Measurements from ENCODE around the gene ZBTB39.
"Not testable (repeated sequence)": the region's sequence is repeated elsewhere in the genome, so short reads cannot be mapped to it uniquely, and the experiment has no call there.

The ZBTB39 gene

DNA sequence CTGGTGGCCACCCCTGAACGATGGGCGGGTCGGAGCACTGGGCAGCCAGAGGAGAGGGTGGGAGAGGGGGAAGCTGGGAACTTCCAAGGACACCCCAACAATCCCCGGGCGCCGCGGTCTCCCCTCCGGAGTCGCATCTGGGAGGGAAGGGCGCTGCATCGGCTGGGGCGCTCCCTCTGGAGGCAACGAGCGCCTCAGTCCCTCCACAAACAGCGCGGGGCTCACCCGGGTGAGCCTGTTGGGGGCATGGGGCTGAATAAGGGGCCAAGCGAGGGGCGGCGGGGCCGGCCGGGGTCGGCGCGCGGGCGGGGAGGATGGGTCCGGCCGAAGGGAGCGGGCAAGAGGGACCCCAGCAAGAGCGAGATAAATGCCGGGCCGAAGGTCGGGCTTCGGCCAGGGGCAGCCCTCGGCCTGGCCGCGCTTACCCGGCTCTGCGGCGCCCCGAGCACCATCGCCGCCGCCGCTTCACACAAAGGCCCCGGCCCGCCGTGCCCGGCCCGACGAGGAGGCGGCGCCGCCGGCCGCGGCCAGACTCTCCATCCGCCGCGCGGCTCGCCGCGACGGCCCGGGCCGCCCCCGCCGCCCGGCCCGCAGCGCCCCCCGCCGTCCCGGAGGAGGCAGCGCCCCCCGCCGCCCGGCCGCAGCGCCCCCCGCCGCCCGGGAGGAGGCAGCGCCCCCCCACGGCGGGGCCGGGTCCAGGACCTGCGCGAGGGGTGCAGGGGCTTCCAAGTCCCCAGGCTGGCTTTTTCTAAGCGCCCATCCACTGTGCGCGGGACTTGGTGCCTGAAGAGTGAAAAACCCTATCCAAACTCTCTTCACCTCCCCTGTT lies at the start of gene ZBTB39:
TSS of gene ZBTB39 (minus strand) at position 567 of the 829 bp plus-strand sequence. CDS start 1,629 bp downstream, outside the sequence.
- peak; percentile 47 for DNase-seq (ENCODE audit: low read depth)

GRCh38 chr12:57055824-57056223 lies 49.5 kb upstream of the ZBTB39 start:
- no peak for DNase-seq (ENCODE audit: low read depth)

- not testable (repeated sequence) for DNase-seq (ENCODE audit: low read depth)
Measured at GRCh38 chr12:57053901-57054300, 47.6 kb upstream of the ZBTB39 start.

DNA sequence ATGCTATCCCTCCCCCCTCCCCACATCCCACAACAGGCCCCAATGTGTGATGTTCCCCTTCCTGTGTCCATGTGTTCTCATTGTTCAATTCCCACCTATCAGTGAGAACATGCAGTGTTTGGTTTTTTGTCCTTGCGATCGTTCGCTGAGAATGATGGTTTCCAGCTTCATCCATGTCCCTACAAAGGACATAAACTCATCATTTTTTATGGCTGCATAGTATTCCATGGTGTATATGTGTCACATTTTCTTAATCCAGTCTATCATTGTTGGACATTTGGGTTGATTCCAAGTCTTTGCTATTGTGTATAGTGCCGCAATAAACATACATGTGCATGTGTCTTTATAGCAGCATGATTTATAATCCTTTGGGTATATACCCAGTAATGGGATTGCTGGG lies 46.8 kb upstream of the ZBTB39 start:
- DNase-seq (ENCODE audit: low read depth), result not testable (repeated sequence)

- no peak for DNase-seq (ENCODE audit: low read depth)
Measured at GRCh38 chr12:57051011-57051410, 44.7 kb upstream of the ZBTB39 start.

DNA sequence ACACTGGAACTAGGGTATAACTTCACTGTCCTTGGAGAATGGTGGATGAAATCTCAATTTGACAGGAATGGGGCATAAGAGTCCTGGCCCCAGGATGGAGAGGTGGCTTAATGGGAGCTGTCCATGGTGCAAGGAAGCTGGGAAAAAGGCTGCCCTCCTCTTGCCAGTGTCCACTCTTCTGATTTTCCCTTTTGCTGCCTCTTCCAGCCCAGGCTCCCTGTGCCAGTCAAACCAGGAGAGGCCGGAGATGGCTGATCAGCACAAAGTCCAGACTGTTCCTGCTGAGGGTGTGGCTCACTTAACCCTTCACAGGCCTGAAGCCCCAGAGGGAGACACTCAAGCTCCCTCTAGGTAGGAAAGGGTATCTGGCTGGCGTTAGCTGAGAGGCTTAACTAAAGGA lies 43.5 kb upstream of the ZBTB39 start, which contains the start of gene MYO1A:
TSS of gene MYO1A (minus strand) at position 240 of the 400 bp plus-strand sequence. CDS start 1,806 bp downstream, outside the sequence.
- DNase-seq (ENCODE audit: low read depth), result no peak

DNA sequence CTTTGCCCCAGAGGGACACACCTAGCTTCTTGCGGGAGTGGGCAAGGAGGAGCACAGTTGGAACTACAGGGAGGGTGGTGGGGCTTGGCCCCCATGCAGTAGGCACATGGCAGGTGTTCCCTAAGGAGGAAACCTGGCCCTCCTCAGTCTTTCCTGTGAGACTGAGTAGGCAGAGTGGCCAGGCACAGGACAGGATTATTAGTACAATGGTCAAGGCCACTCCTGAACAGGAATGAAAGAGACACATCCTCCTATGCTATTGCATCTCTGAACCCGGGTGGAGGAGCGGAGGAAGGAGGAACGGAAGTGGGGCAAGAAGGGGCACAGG lies 42.7 kb upstream of the ZBTB39 start:
- DNase-seq (ENCODE audit: low read depth), result no peak

GRCh38 chr12:57048423-57049118 lies 42.2 kb upstream of the ZBTB39 start:
- no peak for DNase-seq (ENCODE audit: low read depth)

GRCh38 chr12:57047981-57048380 lies 41.6 kb upstream of the ZBTB39 start:
- DNase-seq (ENCODE audit: low read depth), result no peak

- no peak for DNase-seq (ENCODE audit: low read depth)
Measured at GRCh38 chr12:57046947-57047890, 40.9 kb upstream of the ZBTB39 start.

DNA sequence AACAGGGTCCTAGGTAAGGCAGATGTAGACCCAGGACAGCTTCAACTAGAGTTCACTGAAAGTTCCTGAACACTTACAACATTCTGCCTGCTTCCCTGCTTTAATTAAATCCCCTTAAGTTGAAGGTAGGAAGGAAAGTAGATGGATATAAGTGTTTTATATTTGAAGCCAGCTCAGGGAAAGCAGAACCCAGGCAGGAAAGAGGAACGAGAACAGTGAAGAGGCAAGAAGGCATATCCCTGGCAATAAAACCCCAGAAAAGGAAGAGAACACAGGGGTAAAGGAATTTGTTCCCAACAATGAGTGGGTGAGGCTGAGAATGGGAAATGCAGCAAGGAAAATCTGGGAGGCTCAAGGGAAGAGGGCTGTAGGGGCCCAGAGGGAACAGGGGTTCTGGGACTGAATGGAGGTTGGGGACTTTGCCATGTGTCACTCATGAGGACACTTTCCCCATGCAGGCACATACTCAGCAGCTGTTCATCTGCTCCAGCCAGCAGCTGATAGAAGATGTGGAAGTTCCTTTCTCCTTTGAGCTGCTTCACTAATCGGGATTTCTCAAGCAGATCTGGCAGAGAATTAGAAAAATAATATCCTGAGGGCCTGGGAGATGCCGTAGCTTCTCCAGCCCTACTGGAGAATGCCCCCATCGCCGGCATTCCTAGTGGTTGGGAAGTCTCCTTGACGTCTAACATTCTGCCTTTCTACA lies 39.9 kb upstream of the ZBTB39 start:
- DNase-seq (ENCODE audit: low read depth), result no peak

- DNase-seq (ENCODE audit: low read depth), result no peak
Measured at GRCh38 chr12:57044889-57045288, 38.5 kb upstream of the ZBTB39 start.

GRCh38 chr12:57044468-57044867 lies 38.1 kb upstream of the ZBTB39 start:
- DNase-seq (ENCODE audit: low read depth), result no peak

- DNase-seq (ENCODE audit: low read depth), result no peak
Measured at GRCh38 chr12:57042695-57043094, 36.3 kb upstream of the ZBTB39 start.

DNA sequence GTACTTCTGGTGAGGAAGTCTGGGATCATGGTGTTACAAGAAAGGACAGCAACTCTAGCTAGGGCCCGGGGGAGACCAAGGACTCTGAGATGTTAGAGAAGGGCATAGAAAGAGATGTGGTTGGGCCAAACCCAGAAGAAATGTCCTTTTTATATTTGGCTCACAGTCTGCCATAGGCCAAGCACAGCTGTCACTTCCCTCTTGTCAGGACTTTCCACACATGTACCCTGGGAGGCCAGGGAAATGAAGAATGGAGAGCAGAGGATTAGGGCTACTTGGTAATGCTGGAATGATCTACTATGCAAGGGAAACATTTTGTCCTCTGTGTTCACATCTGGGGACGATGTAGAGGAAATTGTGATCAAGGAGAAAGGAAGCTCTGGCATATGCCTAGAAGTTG lies 34.4 kb upstream of the ZBTB39 start:
- no peak for DNase-seq (ENCODE audit: low read depth)

DNA sequence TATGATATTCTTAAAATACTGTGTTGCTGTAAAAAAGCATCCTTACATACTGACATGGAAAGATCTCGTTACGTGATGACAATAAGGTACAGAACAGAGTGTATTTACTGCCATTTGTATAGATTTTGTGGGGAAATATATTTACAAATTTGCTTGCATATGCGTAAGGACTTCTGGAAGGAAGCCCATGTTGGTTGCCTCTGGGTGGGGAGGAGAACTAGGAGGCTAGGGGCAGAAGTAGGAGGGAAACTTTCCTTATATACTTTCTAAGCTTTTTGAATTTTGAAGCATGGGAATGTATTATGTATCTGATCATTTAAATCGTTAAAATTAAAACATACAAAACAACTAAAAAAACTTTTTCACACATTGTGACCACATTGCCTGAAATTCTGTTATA lies 33.9 kb upstream of the ZBTB39 start:
- no peak for DNase-seq (ENCODE audit: low read depth)

DNA sequence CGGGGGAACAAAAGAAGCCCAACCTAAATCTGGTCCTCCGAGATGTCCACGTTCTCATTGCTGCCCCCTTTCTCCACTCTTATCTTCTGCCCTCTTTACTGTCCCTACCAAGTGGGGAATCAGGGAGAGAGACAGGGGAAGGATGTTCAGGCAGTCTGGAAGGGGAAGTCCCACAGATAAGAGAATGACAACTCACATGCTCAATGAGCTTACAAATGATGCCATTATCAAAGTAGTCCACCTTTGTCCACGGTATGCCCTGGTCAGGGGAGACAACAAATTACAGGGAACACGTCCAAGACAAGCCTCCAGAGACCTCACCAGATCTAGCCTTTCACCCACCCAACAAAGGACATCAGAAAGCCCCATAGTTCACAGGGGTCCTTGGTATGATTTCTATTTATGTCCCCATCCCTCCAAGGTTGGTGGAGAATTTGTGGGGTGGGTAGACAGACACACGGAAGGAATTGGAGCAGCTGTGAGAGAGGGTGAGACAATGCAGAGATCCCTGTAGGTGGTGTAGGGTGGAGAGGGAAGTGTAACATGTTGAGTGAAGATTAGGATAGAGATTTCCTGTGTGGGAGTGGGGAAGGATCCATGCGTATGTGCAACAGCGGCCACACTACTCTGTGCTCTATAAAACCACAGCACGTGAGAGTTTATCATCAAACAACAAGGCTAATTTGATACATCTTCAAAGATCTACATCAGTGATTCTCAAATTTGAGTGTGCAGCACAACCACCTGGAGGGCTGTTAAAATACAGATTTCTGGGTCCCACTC lies 32.9 kb upstream of the ZBTB39 start:
- no peak for DNase-seq (ENCODE audit: low read depth)

DNA sequence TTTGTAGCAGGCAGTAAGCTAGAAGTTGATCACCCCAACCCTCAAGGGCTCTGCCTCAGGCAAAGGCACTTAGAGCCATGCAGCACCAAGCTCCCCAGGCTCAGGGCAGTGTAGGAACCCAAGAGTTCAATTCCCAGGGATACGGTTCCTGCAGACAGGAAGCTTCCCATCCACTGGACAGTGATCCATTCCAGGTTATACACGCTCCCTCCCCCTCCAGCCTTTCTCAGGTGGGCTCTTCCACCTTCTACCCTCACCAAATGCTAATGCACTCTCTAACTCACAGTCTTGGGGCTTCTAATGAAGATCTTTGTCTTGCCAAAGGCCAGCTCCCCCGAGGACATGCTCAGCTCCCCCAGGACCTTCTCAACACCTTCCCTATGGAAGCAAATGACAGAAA lies 30.9 kb upstream of the ZBTB39 start:
- no peak for DNase-seq (ENCODE audit: low read depth)

DNA sequence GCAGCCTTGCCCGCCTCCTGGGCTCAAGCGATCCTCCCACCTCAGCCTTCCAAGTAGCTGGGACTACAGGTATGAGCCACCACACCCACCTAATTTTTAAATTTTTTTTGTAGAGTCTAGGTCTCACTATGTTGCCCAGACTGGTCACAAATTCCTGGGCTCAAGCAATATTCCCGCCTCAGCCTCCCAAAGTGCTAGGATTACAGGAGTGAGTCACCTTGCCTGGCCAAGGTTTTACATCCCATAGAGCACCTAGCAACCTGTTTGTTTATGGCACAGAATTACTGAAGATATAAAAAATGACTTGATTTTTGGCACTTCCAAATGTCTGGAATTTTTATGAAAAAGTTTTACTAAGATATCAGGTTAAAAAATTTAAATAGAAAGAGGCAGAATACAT lies 27.1 kb upstream of the ZBTB39 start:
- no peak for DNase-seq (ENCODE audit: low read depth)

- DNase-seq (ENCODE audit: low read depth), result no peak
Measured at GRCh38 chr12:57031789-57032188, 25.4 kb upstream of the ZBTB39 start.

All from stimulated activated CD8-positive, alpha-beta memory T cell treated with anti-CD3 and anti-CD28 coated beads, Interleukin-15, amount 100 ng/mL, for 24 hours (primary cell).